ENCODE data around the gene EOLA1.
"Not testable (repeated sequence)": the region's sequence is repeated elsewhere in the genome, so short reads cannot be mapped to it uniquely, and the experiment has no call there.

EOLA1 gene

GRCh38 chrX:149540621-149541520 is at the start of gene EOLA1:
EOLA1 (plus strand) TSS chrX:149541012; CDS start chrX:149545631, 4,619 bp downstream.
- peak; percentile 80 to 86 for DNase-seq

DNA sequence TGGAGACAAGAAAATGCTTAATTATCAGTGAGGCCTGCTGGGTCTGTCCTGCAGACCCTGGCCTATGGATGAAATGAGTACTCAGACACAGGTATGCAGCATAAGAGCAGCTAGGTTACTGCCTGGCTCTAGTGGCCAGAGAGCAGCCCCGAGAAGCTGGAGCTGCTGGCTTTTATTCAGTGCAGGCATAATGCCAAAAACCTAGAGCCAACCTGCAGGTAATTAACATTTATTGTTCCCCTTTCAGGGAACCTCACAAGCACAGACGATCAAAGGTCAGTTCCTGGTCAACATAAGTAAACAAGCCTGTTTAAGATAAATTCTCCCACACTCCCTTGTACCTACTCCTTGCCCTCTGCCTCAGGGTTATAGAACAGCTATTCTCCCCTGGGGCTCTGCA is 49.0 kb upstream of the EOLA1 start:
- DNase-seq: no peak

DNA sequence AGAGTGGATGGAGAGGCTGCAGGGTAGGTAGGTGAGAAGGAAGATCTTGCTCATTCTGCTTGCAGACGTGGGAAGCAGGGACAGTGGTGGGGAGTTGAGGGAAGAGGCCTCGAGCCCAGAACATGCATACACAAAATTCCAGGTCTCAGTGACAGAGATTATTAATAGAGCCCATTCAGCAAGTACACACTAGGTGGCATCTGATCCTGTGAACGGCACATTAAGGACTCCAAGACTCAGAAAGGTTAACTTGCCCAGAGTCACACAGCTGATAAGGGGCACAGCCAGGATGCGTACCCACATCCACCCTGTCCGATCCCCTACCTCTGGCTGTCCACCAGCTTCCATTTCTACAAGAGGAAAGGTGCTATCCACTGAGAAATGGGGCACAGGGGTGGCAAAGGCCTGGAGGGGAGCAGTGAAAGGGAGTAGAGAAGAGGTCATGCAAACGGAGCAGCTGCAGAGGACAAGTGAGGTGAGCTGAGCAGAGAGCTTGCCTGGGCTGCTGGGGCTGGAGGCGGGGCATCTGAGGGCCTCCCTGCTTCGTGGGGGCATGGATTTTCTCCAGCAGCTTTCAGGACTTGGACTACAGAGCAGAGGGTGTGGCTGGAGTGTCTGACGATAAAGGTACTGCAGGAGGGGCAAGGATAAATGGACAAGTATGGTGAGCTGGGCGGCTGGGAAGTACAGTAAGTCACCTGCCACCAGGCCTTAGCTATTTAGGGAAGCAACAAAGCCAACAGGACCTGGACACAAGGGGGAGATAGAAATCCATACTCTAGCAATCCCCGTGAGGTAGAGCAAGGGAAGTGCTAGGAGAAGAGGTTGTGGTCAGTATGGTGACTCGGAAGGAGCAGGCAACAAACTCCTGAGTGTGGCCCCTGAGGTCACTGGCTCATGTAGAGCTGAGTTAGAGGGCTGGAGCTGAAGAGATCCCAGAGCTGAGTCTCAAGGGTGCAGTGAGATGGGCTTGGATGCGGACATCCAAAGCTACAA is 46.9 kb upstream of the EOLA1 start:
- peak; percentile 17 to 24 for DNase-seq

- DNase-seq: no peak
Measured at GRCh38 chrX:149494844-149495565, 45.8 kb upstream of the EOLA1 start.

- no peak for DNase-seq
Measured at GRCh38 chrX:149495573-149496071, 45.2 kb upstream of the EOLA1 start.

DNA sequence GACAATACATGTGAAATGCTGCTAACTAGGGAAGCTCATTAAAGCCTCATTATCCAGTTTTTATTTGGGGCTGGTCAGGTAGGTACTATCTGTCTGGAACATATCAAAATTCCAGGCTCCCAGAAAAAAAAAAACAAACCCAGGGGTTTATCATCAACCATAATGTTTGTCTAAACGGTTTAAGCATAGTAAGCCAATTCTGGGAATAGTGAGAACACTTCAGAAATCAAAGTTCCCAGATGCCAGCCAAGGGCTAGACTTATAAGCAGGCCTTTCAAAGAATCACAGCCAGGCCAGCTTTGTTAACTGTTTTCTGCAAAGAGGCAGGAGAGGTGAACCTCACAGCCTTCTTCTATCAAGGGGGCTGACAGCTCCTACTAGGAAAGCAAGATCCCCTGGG is 43.8 kb upstream of the EOLA1 start:
- DNase-seq: no peak

DNA sequence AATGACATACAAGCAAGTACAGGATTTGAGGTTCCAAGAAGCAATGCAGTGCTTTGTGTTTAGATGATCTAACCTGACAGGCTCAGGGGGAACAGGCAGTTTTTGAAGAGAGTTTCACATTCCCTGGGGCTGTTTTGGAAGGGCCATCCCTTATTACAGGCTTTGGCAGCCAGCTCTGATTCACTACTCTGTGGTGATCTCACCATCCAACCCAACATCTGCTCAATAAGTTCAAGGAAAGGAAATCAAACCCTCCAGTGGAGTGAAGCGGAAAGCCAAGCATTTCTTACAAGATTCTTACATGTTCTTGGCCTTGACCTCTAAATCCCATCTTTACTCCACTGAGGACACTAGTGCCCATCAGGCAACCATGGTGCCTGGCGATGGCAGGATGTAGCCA is 43.2 kb upstream of the EOLA1 start:
- no peak for DNase-seq

DNA sequence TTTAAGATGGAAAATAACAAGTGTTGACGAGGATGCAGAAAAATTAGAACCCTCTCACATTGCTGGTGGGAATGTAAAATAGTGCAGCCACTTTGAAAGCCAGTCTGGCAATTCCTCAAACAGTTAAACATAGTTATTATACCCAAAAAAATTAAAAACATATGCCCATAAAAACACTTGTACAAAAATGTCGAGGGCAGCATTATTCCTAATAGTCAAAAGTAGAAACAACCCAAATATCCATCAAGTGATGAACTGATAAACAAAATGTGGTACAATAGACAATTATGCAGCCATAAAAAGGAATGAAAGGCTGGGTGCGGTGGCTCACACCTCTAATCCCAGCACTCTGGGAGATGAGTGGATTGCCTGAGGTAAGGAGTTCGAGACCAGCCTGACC is 42.0 kb upstream of the EOLA1 start:
- DNase-seq: no peak

DNA sequence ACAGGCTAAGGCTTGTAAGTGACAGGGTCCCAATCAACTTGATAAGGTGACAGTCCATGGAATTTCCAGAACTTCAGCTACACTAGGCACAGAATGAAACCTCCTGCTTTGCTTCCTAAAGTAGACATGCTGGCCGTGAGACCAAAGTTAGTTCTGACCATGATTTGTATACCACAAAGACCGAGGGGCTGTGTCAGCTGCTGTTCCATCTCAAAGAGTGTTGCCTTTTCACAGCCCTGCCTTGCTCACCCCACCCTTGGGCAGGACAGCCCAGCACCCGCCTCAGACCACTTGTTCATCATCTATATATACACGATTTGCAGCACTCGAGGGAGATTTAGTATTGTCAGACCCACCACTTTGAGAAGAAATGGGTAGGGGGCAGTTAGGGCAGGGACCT is 41.0 kb upstream of the EOLA1 start:
- DNase-seq: no peak

DNA sequence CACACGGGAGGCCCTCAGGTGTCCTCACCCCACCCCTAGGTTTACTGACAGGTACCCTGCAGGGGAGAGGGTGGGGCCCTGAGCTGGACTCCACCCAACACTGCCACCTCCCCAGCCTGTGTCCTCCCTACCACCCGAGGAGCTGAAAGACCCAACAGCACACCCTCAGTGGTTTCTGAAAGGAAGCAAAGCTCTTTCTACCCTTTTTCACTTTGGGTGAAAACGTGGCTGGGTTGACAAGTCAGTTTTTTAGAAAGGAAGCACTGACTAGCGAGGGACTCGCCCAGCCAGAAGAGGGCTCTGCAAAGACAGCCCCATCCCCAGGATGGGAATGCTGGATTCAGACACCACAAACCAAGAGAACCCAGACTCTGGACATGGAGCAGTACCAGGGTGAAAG is 37.9 kb upstream of the EOLA1 start:
- not testable (repeated sequence) for DNase-seq

GRCh38 chrX:149503446-149503845 is 37.4 kb upstream of the EOLA1 start:
- DNase-seq: peak; percentile 35 to 46

GRCh38 chrX:149504226-149504914 is 36.4 kb upstream of the EOLA1 start:
- no peak for DNase-seq

- DNase-seq: peak; percentile 62 to 66
Measured at GRCh38 chrX:149504915-149505651, 35.7 kb upstream of the EOLA1 start, which contains the start of gene IDS. IDS (minus strand) TSS chrX:149505306; CDS start chrX:149505137, 169 bp downstream.

DNA sequence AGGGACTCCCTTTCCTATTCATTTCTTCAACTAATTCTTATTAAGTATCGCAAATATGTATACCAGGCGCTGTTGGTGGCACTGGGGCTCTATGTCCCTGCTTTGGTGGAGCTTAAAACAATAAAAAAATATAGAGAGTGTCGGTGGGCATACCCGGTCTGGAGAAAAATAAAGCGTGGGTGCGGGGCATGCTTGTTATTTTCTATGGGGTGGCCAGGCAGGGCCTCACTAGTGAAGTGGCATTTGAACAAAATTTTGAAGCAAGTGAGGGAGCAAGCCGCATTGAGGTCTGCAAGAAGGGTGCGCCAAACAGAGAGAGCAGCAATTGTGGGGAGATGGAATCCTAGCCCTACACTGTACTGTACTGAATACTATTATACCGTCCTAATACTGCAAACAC is 35.1 kb upstream of the EOLA1 start:
- DNase-seq: no peak

- DNase-seq: no peak
Measured at GRCh38 chrX:149506349-149506748, 34.5 kb upstream of the EOLA1 start.

DNA sequence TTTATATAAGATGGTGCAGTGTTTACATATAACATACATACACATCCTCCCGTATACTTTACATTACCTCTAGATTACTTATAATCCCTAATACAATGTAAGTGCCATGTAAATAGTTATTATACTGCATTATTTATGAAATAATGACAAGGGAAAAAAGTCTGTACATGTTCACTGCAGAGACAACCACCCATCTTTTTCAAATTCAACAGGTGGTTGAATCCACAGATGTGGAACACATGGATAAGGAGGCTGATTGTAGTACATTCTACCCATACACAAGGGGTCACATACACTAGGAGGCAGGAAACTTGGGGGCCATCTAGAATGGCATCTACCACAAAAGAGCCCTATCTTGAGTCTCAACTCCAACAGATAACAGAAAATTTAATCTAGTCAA is 32.3 kb upstream of the EOLA1 start:
- DNase-seq: no peak

GRCh38 chrX:149510386-149510785 is 30.4 kb upstream of the EOLA1 start:
- DNase-seq: peak; percentile 12 to 42

GRCh38 chrX:149511081-149511480 is 29.7 kb upstream of the EOLA1 start:
- no peak for DNase-seq

DNA sequence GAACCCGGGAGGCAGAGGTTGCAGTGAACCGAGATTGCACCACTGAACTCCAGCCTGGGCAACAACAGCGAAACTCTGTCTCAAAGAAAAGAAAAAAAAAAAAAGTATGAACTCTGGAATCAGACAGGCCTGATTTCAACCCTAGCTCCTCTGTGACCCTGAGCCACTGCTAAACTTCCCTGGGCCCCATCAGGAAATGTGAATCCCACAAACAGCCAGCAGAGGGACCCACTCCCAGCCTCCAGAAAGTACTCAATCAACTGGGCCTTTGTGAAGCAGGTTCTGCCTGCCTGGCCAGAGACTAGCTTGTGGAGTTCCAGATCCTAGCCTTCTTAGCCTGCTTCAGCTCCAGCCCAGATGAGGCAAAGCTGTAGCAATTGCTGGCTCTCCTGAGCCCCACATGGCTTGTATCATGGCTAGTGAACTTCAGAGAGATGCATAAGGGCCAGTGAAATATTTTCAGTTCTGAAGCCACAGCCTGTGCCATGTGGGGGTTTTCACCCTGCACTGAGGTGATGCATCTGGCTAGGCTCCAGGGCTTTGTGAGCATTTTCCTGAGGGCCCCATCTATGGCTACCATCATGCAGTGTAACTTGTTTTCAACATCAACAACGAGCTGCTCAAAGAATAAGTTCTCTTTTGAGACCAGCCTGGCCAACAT is 28.5 kb upstream of the EOLA1 start:
- DNase-seq: peak; percentile 43 to 49

- DNase-seq: peak; percentile 41 to 63
Measured at GRCh38 chrX:149513825-149514428, 26.9 kb upstream of the EOLA1 start.
